Ishikawa (cell line): ENCODE data around the gene FHIP1A.

Source experiments
- CEBPB ChIP-seq: IDR thresholded peaks from 2 replicates; pipeline ENCODE4 v1.6.1; 2012
- CREB1 ChIP-seq: IDR thresholded peaks from 2 replicates; pipeline ENCODE4 v1.6.1; 2012; ENCODE audit warnings: low read depth
- EGR1 ChIP-seq: IDR thresholded peaks from 2 replicates; pipeline ENCODE4 v1.6.1; 2012
- EP300 ChIP-seq: IDR thresholded peaks from 2 replicates; pipeline ENCODE4 v1.6.1; 2012; ENCODE audit warnings: borderline replicate concordance
- FOXM1 ChIP-seq: IDR thresholded peaks from 2 replicates; pipeline ENCODE4 v1.6.1; 2012; ENCODE audit warnings: low read depth, borderline replicate concordance
- NFIC ChIP-seq: IDR thresholded peaks from 2 replicates; pipeline ENCODE4 v1.6.1; 2012
- RAD21 ChIP-seq: IDR thresholded peaks from 2 replicates; pipeline ENCODE4 v1.6.1; 2012; ENCODE audit warnings: low read depth
- REST ChIP-seq: IDR thresholded peaks from 2 replicates; pipeline ENCODE4 v1.6.1; 2012; ENCODE audit warnings: low read depth, mild to moderate bottlenecking
- TAF1 ChIP-seq: IDR thresholded peaks from 2 replicates; pipeline ENCODE4 v1.6.1; 2012; ENCODE audit warnings: low read depth, mild to moderate bottlenecking
- TCF12 ChIP-seq: IDR thresholded peaks from 2 replicates; pipeline ENCODE4 v1.6.1; 2012; ENCODE audit warnings: low read depth
- TEAD4 ChIP-seq: IDR thresholded peaks from 2 replicates; pipeline ENCODE4 v1.6.1; 2012
- YY1 ChIP-seq: IDR thresholded peaks from 2 replicates; pipeline ENCODE4 v1.6.1; 2012; ENCODE audit warnings: low read depth
- ZBTB7A ChIP-seq: IDR thresholded peaks from 2 replicates; pipeline ENCODE4 v1.6.1; 2012; ENCODE audit warnings: low read depth
- TF ChIP-seq, protein P1 (sequence below): IDR thresholded peaks from 2 replicates; pipeline ENCODE4 v1.6.1; 2012
- TF ChIP-seq, protein P2 (sequence below): IDR thresholded peaks from 2 replicates; pipeline ENCODE4 v1.6.1; 2012

Gene FHIP1A

GRCh38 chr4:151422854-151423253 lies 13.9 kb downstream of the FHIP1A start:
- TF ChIP-seq EGR1: no peak
- TF ChIP-seq, protein P1, sequence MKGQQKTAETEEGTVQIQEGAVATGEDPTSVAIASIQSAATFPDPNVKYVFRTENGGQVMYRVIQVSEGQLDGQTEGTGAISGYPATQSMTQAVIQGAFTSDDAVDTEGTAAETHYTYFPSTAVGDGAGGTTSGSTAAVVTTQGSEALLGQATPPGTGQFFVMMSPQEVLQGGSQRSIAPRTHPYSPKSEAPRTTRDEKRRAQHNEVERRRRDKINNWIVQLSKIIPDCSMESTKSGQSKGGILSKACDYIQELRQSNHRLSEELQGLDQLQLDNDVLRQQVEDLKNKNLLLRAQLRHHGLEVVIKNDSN: no peak
- no peak for TF ChIP-seq YY1
- TF ChIP-seq CREB1: no peak
- no peak for TF ChIP-seq TEAD4
- no peak for TF ChIP-seq RAD21
- no peak for TF ChIP-seq FOXM1
- TF ChIP-seq NFIC: no peak
- no peak for TF ChIP-seq TCF12
- TF ChIP-seq ZBTB7A: no peak
- no peak for TF ChIP-seq TAF1
- TF ChIP-seq, protein P2, sequence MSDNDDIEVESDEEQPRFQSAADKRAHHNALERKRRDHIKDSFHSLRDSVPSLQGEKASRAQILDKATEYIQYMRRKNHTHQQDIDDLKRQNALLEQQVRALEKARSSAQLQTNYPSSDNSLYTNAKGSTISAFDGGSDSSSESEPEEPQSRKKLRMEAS: no peak
- no peak for TF ChIP-seq EP300

DNA sequence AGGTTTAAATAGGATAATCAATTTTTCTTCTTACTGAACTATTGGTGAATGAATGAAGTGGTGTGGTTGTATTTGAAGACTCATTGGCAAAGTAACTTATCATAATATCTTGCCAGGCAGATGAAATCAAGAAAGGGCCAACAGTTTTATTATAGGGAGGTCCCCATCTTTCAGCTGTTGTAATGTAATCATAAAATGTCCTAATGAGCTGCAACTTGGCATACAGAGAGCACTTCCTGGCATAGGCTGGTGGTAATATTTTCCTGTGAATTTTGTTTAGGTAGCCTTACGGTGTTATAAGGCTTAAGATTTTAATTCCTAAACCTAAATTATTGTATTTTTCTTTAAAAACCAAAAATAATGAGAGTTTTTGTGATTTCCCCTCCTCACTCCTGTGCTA lies 17.5 kb downstream of the FHIP1A start:
- no peak for TF ChIP-seq CEBPB
- TF ChIP-seq YY1: no peak
- no peak for TF ChIP-seq NFIC
- TF ChIP-seq REST: no peak

GRCh38 chr4:151427266-151427665 lies 18.3 kb downstream of the FHIP1A start:
- TF ChIP-seq TCF12 (no peak), CREB1 (no peak), REST (no peak), YY1 (no peak), RAD21 (no peak), ZBTB7A (no peak), TEAD4 (no peak), NFIC (no peak), TAF1 (no peak), FOXM1 (no peak), EGR1 (no peak), CEBPB (no peak), EP300 (no peak)
- TF ChIP-seq, protein P1: no peak
- TF ChIP-seq, protein P2: no peak

GRCh38 chr4:151428346-151428745 lies 19.4 kb downstream of the FHIP1A start:
- TF ChIP-seq RAD21 (no peak), EP300 (no peak), ZBTB7A (no peak), FOXM1 (no peak), TCF12 (no peak), CEBPB (no peak), TEAD4 (no peak), CREB1 (no peak), TAF1 (no peak), REST (no peak), YY1 (no peak), NFIC (no peak), EGR1 (no peak)
- TF ChIP-seq, protein P2: no peak
- TF ChIP-seq, protein P1: no peak
